H9 (cell line): Measurements from ENCODE around the gene THSD4. TPM values are rescaled to one million over a fixed set of nuclear protein-coding genes. Genes with fewer than 3 reads are reported as not detected.

Experiments used
- DNase-seq: peaks from one replicate; pipeline ENCODE4 v3.0.0-alpha.2; 2017
- H2AFZ ChIP-seq: one replicate; pipeline ENCODE4 v1.6.1; 2013; ENCODE audit warnings: mild to moderate bottlenecking, low read length, control low read depth, moderate library complexity
- H2AK5ac ChIP-seq: 2 replicates; pipeline ENCODE4 v1.6.1; 2013; ENCODE audit warnings: low read length, control low read depth, mixed read lengths; ENCODE audit not compliant: insufficient read length
- H2BK120ac ChIP-seq: one replicate; pipeline ENCODE4 v1.6.1; 2013; ENCODE audit warnings: low read depth, mild to moderate bottlenecking, low read length, control low read depth, inconsistent platforms; ENCODE audit not compliant: poor library complexity, severe bottlenecking
- H2BK12ac ChIP-seq: 2 replicates; pipeline ENCODE4 v1.6.1; 2013; ENCODE audit warnings: low read length, control low read depth, mixed read lengths, low read depth; ENCODE audit not compliant: insufficient read length
- H2BK15ac ChIP-seq: 2 replicates; pipeline ENCODE4 v1.6.1; 2013; ENCODE audit warnings: low read depth, low read length, control low read depth
- H2BK20ac ChIP-seq: one replicate; pipeline ENCODE4 v1.6.1; 2013; ENCODE audit warnings: low read depth, mild to moderate bottlenecking, low read length, control low read depth, inconsistent platforms; ENCODE audit not compliant: poor library complexity, severe bottlenecking
- H2BK5ac ChIP-seq: 2 replicates; pipeline ENCODE4 v1.6.1; 2013; ENCODE audit warnings: low read length, control low read depth, mixed read lengths; ENCODE audit not compliant: insufficient read length
- H3K14ac ChIP-seq: 2 replicates; pipeline ENCODE4 v1.6.1; 2013; ENCODE audit warnings: low read length, control low read depth; ENCODE audit not compliant: insufficient read depth
- H3K18ac ChIP-seq: 2 replicates; pipeline ENCODE4 v1.6.1; 2013; ENCODE audit warnings: low read depth, mild to moderate bottlenecking, mixed read lengths, low read length, control low read depth; ENCODE audit not compliant: insufficient read length
- H3K23ac ChIP-seq: 2 replicates; pipeline ENCODE4 v1.6.1; 2013; ENCODE audit warnings: low read length, control low read depth, mixed read lengths, low read depth; ENCODE audit not compliant: insufficient read length
- H3K23me2 ChIP-seq: 2 replicates; pipeline ENCODE4 v1.6.1; 2013; ENCODE audit warnings: low read depth, mild to moderate bottlenecking, mixed read lengths, low read length, control low read depth; ENCODE audit not compliant: insufficient read length, poor library complexity, severe bottlenecking
- H3K27ac ChIP-seq: 2 replicates; pipeline ENCODE4 v1.5.1; 2013; ENCODE audit warnings: low read length, control low read depth, mixed read lengths, low read depth; ENCODE audit not compliant: insufficient read length
- H3K27me3 ChIP-seq: 2 replicates; pipeline ENCODE4 v1.6.1; 2013; ENCODE audit warnings: low read length, control low read depth, inconsistent platforms; ENCODE audit not compliant: insufficient read depth
- H3K4ac ChIP-seq: 2 replicates; pipeline ENCODE4 v1.6.1; 2013; ENCODE audit warnings: low read depth, mild to moderate bottlenecking, control low read depth, inconsistent platforms, low read length, moderate library complexity
- H3K4me1 ChIP-seq: 2 replicates; pipeline ENCODE4 v1.6.1; 2013; ENCODE audit warnings: low read length, control low read depth, inconsistent platforms; ENCODE audit not compliant: insufficient read depth
- H3K4me2 ChIP-seq: 2 replicates; pipeline ENCODE4 v1.6.1; 2013; ENCODE audit warnings: low read length, control low read depth, mixed read lengths; ENCODE audit not compliant: insufficient read length, insufficient read depth
- H3K56ac ChIP-seq: 2 replicates; pipeline ENCODE4 v1.6.1; 2013; ENCODE audit warnings: low read depth, mild to moderate bottlenecking, mixed read lengths, low read length, control low read depth; ENCODE audit not compliant: insufficient read length
- H3K79me1 ChIP-seq: 2 replicates; pipeline ENCODE4 v1.6.1; 2013; ENCODE audit warnings: low read depth, mild to moderate bottlenecking, moderate library complexity, low read length, control low read depth, inconsistent platforms; ENCODE audit not compliant: insufficient read depth, poor library complexity, severe bottlenecking
- H3K79me2 ChIP-seq: 2 replicates; pipeline ENCODE4 v1.6.1; 2013; ENCODE audit warnings: low read length, control low read depth, inconsistent platforms; ENCODE audit not compliant: insufficient read depth
- H3K9ac ChIP-seq: 2 replicates; pipeline ENCODE4 v1.6.1; 2013; ENCODE audit warnings: low read length, control low read depth, mixed read lengths; ENCODE audit not compliant: insufficient read length; ENCODE audit errors: extremely low read depth
- H3K9me3 ChIP-seq: one replicate; pipeline ENCODE4 v1.6.1; 2013; ENCODE audit warnings: low read depth, low read length, inconsistent platforms; ENCODE audit not compliant: control insufficient read depth
- H3T11ph ChIP-seq: one replicate; pipeline ENCODE4 v1.6.1; 2013; ENCODE audit warnings: mild to moderate bottlenecking, low read length, control low read depth, inconsistent platforms
- H4K20me1 ChIP-seq: one replicate; pipeline ENCODE4 v1.6.1; 2013; ENCODE audit not compliant: control insufficient read depth, insufficient read length, insufficient read depth
- H4K5ac ChIP-seq: 2 replicates; pipeline ENCODE4 v1.6.1; 2013; ENCODE audit warnings: low read depth, mild to moderate bottlenecking, mixed read lengths, low read length, control low read depth; ENCODE audit not compliant: insufficient read length
- H4K8ac ChIP-seq: replicated peaks from 2 replicates; pipeline ENCODE4 v1.6.1; 2013; ENCODE audit warnings: low read length, control low read depth, mixed read lengths, low read depth; ENCODE audit not compliant: insufficient read length
- H4K91ac ChIP-seq: 2 replicates; pipeline ENCODE4 v1.6.1; 2013; ENCODE audit warnings: low read depth, mild to moderate bottlenecking, moderate library complexity, mixed read lengths, low read length, control low read depth; ENCODE audit not compliant: insufficient read length
- H3K27ac Mint-ChIP-seq, 3 experiments: 2 replicates in 2 of 3; 3 replicates in 1 of 3; pipeline ENCODE4 v1.8.0; 2020 to 2021; ENCODE audit warnings: mixed read lengths in 3 of 3, mild to moderate bottlenecking in 1 of 3, moderate library complexity in 1 of 3
- H3K27me3 Mint-ChIP-seq: 2 replicates; pipeline ENCODE4 v1.8.0; 2021; ENCODE audit warnings: low read depth, mild to moderate bottlenecking, moderate library complexity, mixed read lengths
- H3K36me3 Mint-ChIP-seq, 3 experiments: 2 replicates in 2 of 3; 3 replicates in 1 of 3; pipeline ENCODE4 v1.8.0; 2020 to 2021; ENCODE audit warnings: low read depth in 3 of 3, mixed read lengths in 3 of 3; ENCODE audit not compliant: insufficient read depth in 1 of 3
- H3K4me1 Mint-ChIP-seq, 2 experiments: 2 replicates each; pipeline ENCODE4 v1.8.0; 2020; ENCODE audit warnings: mixed read lengths in 2 of 2
- H3K4me3 Mint-ChIP-seq, 2 experiments: 2 replicates in 1 of 2; 3 replicates in 1 of 2; pipeline ENCODE4 v1.8.0; 2020 to 2021; ENCODE audit warnings: mild to moderate bottlenecking in 2 of 2, mixed read lengths in 2 of 2, moderate library complexity in 1 of 2
- H3K9me3 Mint-ChIP-seq, 2 experiments: 2 replicates in 1 of 2; 3 replicates in 1 of 2; pipeline ENCODE4 v1.8.0; 2020; ENCODE audit warnings: mild to moderate bottlenecking in 2 of 2, mixed read lengths in 2 of 2, moderate library complexity in 1 of 2
- WGBS: extraction: QIAGEN DNeasy Blood & Tissue Kit; methylation state at CpG from one replicate; pipeline ENCODE4 v1.1.7; 2013; ENCODE audit warnings: missing lambda C conversion rate, low lambda C conversion rate, mixed read lengths; ENCODE audit not compliant: insufficient read length; ENCODE audit errors: extremely low coverage; 5-methylcytosine and 5-hydroxymethylcytosine counted together
- total RNA-seq: library from RNA; stranded (reverse); gene quantifications from 2 replicates; pipeline ENCODE4 v1.2.1, GENCODE V29; 2021
- TF ChIP-seq, protein P1 (sequence below): fragments of 200-600 bp; sonication (generic); conservative IDR thresholded peaks from 3 replicates; pipeline ENCODE4 v1.8.0; 2021; ENCODE audit warnings: antibody characterized with exemption, mild to moderate bottlenecking

THSD4 gene
- total RNA-seq, 1 experiment from 2014 or later: 5.5 TPM

GRCh38 chr15:71443538-71443937, 328.3 kb downstream of the THSD4 start:
- Histone ChIP-seq H3K9me3 (no peaks in the 10 kb centered on the region), H4K8ac (no peak overlapping the region), H3K56ac (no peak overlapping the region), H3K23me2 (no peaks in the 10 kb centered on the region), H3K23ac (no peak overlapping the region), H2BK5ac (no peak overlapping the region), H2BK12ac (no peak overlapping the region), H4K20me1 (no peaks in the 10 kb centered on the region), H3T11ph (no peak overlapping the region), H2AK5ac (no peak overlapping the region), H3K9ac (no peak overlapping the region), H2BK120ac (no peak overlapping the region), H3K14ac (no peak overlapping the region), H3K4ac (no peak overlapping the region), H3K18ac (no peak overlapping the region), H3K4me1 (no peaks in the 10 kb centered on the region), H2AFZ (no peak overlapping the region), H2BK20ac (no peak overlapping the region), H4K5ac (no peak overlapping the region), H3K4me2 (no peak overlapping the region), H3K27me3 (no peaks in the 10 kb centered on the region), H3K27ac (no peak overlapping the region), H2BK15ac (no peak overlapping the region), H3K79me1 (no peaks in the 10 kb centered on the region), H3K79me2 (no peaks in the 10 kb centered on the region), H4K91ac (no peak overlapping the region)
- Mint-ChIP-seq H3K4me1 (peaks cover 16 to 17% of the 10 kb centered on the region in 2 experiments), H3K36me3 (no peaks in the 10 kb centered on the region), H3K27me3 (no peaks in the 10 kb centered on the region), H3K9me3 (no peaks in the 10 kb centered on the region), H3K4me3 (no peak overlapping the region), H3K27ac (peak overlapping the region in 1 of 3 experiments; percentile 50; a peak in 1 of 7 replicates)
- DNase-seq: peak; percentile 53
- WGBS: no CpG with 5 or more reads among the region's 4 CpGs
- TF ChIP-seq, protein P1, sequence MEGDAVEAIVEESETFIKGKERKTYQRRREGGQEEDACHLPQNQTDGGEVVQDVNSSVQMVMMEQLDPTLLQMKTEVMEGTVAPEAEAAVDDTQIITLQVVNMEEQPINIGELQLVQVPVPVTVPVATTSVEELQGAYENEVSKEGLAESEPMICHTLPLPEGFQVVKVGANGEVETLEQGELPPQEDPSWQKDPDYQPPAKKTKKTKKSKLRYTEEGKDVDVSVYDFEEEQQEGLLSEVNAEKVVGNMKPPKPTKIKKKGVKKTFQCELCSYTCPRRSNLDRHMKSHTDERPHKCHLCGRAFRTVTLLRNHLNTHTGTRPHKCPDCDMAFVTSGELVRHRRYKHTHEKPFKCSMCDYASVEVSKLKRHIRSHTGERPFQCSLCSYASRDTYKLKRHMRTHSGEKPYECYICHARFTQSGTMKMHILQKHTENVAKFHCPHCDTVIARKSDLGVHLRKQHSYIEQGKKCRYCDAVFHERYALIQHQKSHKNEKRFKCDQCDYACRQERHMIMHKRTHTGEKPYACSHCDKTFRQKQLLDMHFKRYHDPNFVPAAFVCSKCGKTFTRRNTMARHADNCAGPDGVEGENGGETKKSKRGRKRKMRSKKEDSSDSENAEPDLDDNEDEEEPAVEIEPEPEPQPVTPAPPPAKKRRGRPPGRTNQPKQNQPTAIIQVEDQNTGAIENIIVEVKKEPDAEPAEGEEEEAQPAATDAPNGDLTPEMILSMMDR: peak; percentile 90
